ENCODE results near the gene LOXL1.
"Not testable (repeated sequence)": the region's sequence is repeated elsewhere in the genome, so short reads cannot be mapped to it uniquely, and the experiment has no call there.

LOXL1 gene

DNA sequence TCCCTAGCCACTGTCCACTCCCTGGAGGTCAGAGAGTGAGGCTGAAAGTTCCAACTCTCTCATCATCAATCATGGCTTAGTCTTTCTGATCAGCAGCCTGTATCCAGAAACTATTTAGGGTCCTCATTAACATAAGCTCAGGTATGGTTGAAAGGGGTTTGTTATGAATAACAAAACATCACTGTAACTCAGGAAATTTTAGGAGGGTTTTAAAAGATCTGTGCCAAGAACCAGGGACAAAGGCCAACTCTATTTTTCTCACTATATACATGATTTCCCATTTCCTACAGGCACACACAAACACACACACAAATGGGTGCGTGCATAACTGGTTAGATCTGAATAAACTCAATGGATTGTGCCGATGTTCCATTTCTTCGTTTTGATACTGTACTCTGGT is 42.2 kb downstream of the LOXL1 start:
- no peak overlapping the region for H3K4me2 ChIP-seq

GRCh38 chr15:73969151-73969759 is 43.0 kb downstream of the LOXL1 start:
- Histone ChIP-seq H3K9ac (no peak overlapping the region), H3K79me2 (ENCODE audit: insufficient read depth, low read depth) (no peaks in the 10 kb centered on the region), H2AFZ (ENCODE audit: low read depth) (no peak overlapping the region), H3K4me2 (no peak overlapping the region), H3K27me3 (ENCODE audit: insufficient read depth, low read depth) (no peaks in the 10 kb centered on the region), H4K20me1 (ENCODE audit: insufficient read depth) (no peaks in the 10 kb centered on the region), H3K36me3 (ENCODE audit: insufficient read depth) (no peaks in the 10 kb centered on the region), H3K4me3 (IDR thresholded peaks at IDR 0.05; ENCODE audit: insufficient read depth, low read depth, low read length) (no peak overlapping the region), H3K27ac (no peak overlapping the region), H3K4me1 (ENCODE audit: low read depth, poor library complexity, severe bottlenecking) (peaks cover 48% of the 10 kb centered on the region)
- TF ChIP-seq CTCF (conservative IDR thresholded peaks at IDR 0.05; ENCODE audit: low read depth, low read length): no peak

More for the DNA sequence above, 42.2 kb downstream of the LOXL1 start:
- H3K4me3 ChIP-seq (IDR thresholded peaks at IDR 0.05; ENCODE audit: insufficient read depth, low read depth, low read length): no peak overlapping the region
- TF ChIP-seq CTCF (conservative IDR thresholded peaks at IDR 0.05; ENCODE audit: low read depth, low read length): no peak
- H3K9ac ChIP-seq: no peak overlapping the region
- H3K27me3 ChIP-seq (ENCODE audit: insufficient read depth, low read depth): no peaks in the 10 kb centered on the region
- no peak overlapping the region for H3K27ac ChIP-seq
- no peaks in the 10 kb centered on the region for H4K20me1 ChIP-seq (ENCODE audit: insufficient read depth)
- H2AFZ ChIP-seq (ENCODE audit: low read depth): no peak overlapping the region
- no peaks in the 10 kb centered on the region for H3K36me3 ChIP-seq (ENCODE audit: insufficient read depth)
- H3K4me1 ChIP-seq (ENCODE audit: low read depth, poor library complexity, severe bottlenecking): peaks cover 55% of the 10 kb centered on the region
- H3K79me2 ChIP-seq (ENCODE audit: insufficient read depth, low read depth): no peaks in the 10 kb centered on the region

DNA sequence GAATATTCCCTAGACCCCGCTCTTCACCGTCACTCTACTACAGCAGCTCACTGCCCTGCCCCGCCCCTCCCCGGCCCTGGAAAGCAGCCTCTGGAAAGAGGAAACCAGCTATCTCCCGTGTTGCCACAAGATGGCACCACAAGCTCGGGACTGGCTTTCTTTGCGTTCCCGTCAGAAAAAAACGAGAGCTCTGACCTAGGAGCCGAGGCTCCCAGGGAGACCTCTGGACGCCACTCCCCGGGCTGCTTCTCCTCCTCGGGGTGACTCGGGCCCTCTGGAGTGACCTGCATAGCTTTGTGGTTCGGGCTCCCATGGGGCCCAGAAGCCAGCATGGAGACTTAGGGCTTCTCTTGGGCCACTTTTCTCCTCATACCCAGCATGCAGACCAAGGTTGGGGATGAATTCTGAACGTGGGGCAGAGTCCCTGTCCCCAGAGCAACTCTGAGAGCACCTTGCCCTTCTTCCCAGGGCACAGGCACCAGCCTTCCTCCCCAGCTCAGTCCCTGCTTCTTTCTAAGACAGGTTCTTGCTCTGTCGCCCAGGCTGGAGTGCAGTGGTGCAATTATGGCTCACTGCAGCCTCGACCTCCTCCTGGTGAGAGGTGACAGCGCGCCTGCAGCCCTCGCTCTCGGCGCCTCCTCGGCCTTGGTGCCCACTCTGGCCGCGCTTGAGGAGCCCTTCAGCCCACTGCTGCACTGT is 46.9 kb downstream of the LOXL1 start:
- Histone ChIP-seq H3K27ac (no peak overlapping the region), H3K9ac (peak overlapping the region; percentile 16; the same call in 1 of the 2 replicates), H4K20me1 (ENCODE audit: insufficient read depth) (no peaks in the 10 kb centered on the region), H3K27me3 (ENCODE audit: insufficient read depth, low read depth) (no peaks in the 10 kb centered on the region), H3K4me1 (ENCODE audit: low read depth, poor library complexity, severe bottlenecking) (peaks cover 10% of the 10 kb centered on the region), H3K4me2 (peak overlapping the region; percentile 46), H3K36me3 (ENCODE audit: insufficient read depth) (no peaks in the 10 kb centered on the region), H2AFZ (ENCODE audit: low read depth) (peak overlapping the region; percentile 92), H3K4me3 (IDR thresholded peaks at IDR 0.05; ENCODE audit: insufficient read depth, low read depth, low read length) (no peak overlapping the region), H3K79me2 (ENCODE audit: insufficient read depth, low read depth) (no peaks in the 10 kb centered on the region)
- peak; percentile 74 for TF ChIP-seq CTCF (conservative IDR thresholded peaks at IDR 0.05; ENCODE audit: low read depth, low read length)

DNA sequence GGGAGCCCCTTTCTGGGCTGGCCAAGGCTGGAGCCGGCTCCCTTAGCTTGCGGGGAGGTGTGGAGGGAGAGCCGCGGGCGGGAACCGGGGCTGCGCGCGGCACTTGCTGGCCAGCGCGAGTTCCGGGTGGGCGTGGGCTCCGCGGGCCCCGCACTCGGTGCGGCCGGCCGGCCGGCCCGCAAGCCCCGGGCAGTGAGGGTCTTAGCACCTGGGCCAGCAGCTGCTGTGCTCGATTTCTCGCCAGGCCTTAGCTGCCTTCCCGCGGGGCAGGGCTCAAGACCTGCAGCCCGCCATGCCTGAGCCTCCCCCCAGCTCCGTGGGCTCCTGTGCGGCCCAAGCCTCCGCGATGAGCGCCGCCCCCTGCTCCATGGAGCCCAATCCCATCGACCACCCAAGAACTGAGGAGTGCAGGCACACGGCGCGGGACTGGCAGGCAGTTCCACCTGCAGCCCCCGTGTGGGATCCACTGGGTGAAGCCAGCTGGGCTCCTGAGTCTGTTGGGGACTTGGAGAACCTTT is 47.5 kb downstream of the LOXL1 start:
- not testable (repeated sequence) for H4K20me1 ChIP-seq (ENCODE audit: insufficient read depth); H3K27me3 ChIP-seq (ENCODE audit: insufficient read depth, low read depth); H3K4me1 ChIP-seq (ENCODE audit: low read depth, poor library complexity, severe bottlenecking); H3K9ac ChIP-seq; H3K4me3 ChIP-seq (IDR thresholded peaks at IDR 0.05; ENCODE audit: insufficient read depth, low read depth, low read length); H3K36me3 ChIP-seq (ENCODE audit: insufficient read depth); H3K27ac ChIP-seq; H3K79me2 ChIP-seq (ENCODE audit: insufficient read depth, low read depth)
- H3K4me2 ChIP-seq: peak overlapping the region; percentile 46; the same call in 1 of the 2 replicates
- peak overlapping the region; percentile 92 for H2AFZ ChIP-seq (ENCODE audit: low read depth)

DNA sequence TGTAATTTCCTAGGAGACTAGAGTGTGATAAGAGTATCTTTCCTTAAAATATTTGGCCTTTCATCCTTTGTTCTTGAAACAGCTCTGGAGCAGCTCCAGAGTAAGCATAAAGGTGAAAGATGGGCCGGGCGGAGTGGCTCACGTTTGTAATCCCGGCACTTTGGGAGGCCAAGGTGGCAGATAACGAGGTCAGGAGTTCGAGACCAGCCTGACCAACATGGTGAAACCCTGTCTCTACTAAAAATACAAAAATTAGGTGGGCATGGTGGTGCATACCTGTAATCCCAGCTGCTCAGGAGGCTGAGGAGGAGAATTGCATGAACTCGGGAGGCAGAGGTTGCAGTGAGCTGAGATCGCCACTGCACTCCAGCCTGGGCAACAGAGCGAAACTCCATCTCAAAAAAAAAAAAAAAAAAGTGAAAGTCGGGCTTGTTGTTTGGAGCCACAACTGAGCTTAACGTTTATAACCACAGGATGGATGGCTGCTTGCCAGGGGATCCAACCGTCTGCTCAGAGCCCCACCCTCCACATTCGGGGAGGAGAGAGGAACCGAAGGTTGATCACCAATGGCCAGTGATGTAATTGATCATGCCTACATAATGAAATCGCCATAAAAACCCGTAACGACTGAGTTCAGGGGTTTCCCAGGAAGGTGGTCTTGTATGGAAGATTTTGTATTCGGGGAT is 49.3 kb downstream of the LOXL1 start:
- H3K27me3 ChIP-seq (ENCODE audit: insufficient read depth, low read depth); H3K9ac ChIP-seq; H3K4me1 ChIP-seq (ENCODE audit: low read depth, poor library complexity, severe bottlenecking); H3K36me3 ChIP-seq (ENCODE audit: insufficient read depth); H3K79me2 ChIP-seq (ENCODE audit: insufficient read depth, low read depth); H2AFZ ChIP-seq (ENCODE audit: low read depth); H3K4me2 ChIP-seq; H3K27ac ChIP-seq; H3K4me3 ChIP-seq (IDR thresholded peaks at IDR 0.05; ENCODE audit: insufficient read depth, low read depth, low read length); H4K20me1 ChIP-seq (ENCODE audit: insufficient read depth): not testable (repeated sequence)

Data from KMS-11 (cell line).